Fibroblast of lung (primary cell): ENCODE results near the gene BCAS3. TPM values are rescaled to one million over a fixed set of nuclear protein-coding genes. Genes with fewer than 3 reads are reported as not detected.
A peak's percentile ranks its signal among the peaks of the same experiment; 100 is the strongest.

Experiments used
- DNase-seq, 2 donors: peaks; one replicate each; pipeline versions ENCODE4 v3.0.0 to v3.0.0-alpha.2; 2010; ENCODE audit warnings: low read depth in 2 of 2
- H2AFZ ChIP-seq: 2 replicates; pipeline ENCODE4 v1.5.1; 2012; ENCODE audit warnings: low read length, control low read depth, inconsistent platforms
- H3K27ac ChIP-seq: 2 replicates; pipeline ENCODE4 v1.5.1; 2011; ENCODE audit warnings: low read length, control low read depth; ENCODE audit not compliant: insufficient read depth
- H3K27me3 ChIP-seq: 2 replicates; pipeline ENCODE4 v1.5.1; 2011; ENCODE audit warnings: mild to moderate bottlenecking, low read length; ENCODE audit not compliant: control insufficient read depth, insufficient read depth
- H3K36me3 ChIP-seq: 2 replicates; pipeline ENCODE4 v1.5.1; 2011; ENCODE audit warnings: low read length; ENCODE audit not compliant: control insufficient read depth, insufficient read depth
- H3K4me1 ChIP-seq: 2 replicates; pipeline ENCODE4 v1.5.1; 2011; ENCODE audit warnings: low read length; ENCODE audit not compliant: control insufficient read depth, insufficient read depth; ENCODE audit errors: extremely low read depth
- H3K4me2 ChIP-seq: 2 replicates; pipeline ENCODE4 v1.5.1; 2011; ENCODE audit warnings: low read length, control low read depth; ENCODE audit not compliant: insufficient read depth; ENCODE audit errors: extremely low read depth
- H3K4me3 ChIP-seq, 4 experiments: fragments of 200-600 bp in 1 of 4; sonication (generic) in 1 of 4; replicated peaks in 1 of 4; 2 replicates each; pipeline ENCODE4 v1.5.1; 2011 to 2016; ENCODE audit warnings: low read length in 4 of 4, low read depth in 3 of 4, mild to moderate bottlenecking in 3 of 4, control low read depth in 2 of 4, inconsistent platforms in 1 of 4, mixed read lengths in 1 of 4; ENCODE audit not compliant: insufficient read depth in 1 of 4; ENCODE audit errors: control extremely low read depth in 1 of 4
- H3K79me2 ChIP-seq: 2 replicates; pipeline ENCODE4 v1.5.1; 2012; ENCODE audit warnings: mild to moderate bottlenecking, low read length, inconsistent platforms; ENCODE audit not compliant: control insufficient read depth, insufficient read depth
- H3K9ac ChIP-seq: 2 replicates; pipeline ENCODE4 v1.5.1; 2011; ENCODE audit warnings: mild to moderate bottlenecking, low read length, control low read depth; ENCODE audit not compliant: insufficient read depth
- H3K9me3 ChIP-seq: 2 replicates; pipeline ENCODE4 v1.5.1; 2012; ENCODE audit warnings: low read depth, low read length; ENCODE audit not compliant: control insufficient read depth, insufficient read depth
- H4K20me1 ChIP-seq: 2 replicates; pipeline ENCODE4 v1.5.1; 2011; ENCODE audit warnings: low read length; ENCODE audit not compliant: control insufficient read depth, insufficient read depth; ENCODE audit errors: extremely low read depth
- CTCF ChIP-seq, 2 donors: IDR thresholded peaks in 1 of 2; conservative IDR thresholded peaks in 1 of 2; 1 replicate in 1 of 2; 2 replicates in 1 of 2; pipeline ENCODE4 v1.5.1; 2011 to 2012; ENCODE audit warnings: low read length in 2 of 2, control low read depth in 1 of 2, inconsistent platforms in 1 of 2, low read depth in 1 of 2, mild to moderate bottlenecking in 1 of 2
- EZH2 ChIP-seq: IDR thresholded peaks from 2 replicates; pipeline ENCODE4 v1.5.1; 2012; ENCODE audit warnings: low read length, control low read depth, mild to moderate bottlenecking; ENCODE audit errors: missing control alignments
- polyA plus RNA-seq, 2 donors: library from polyadenylated mRNA; depleted of rRNA in 1 of 2; stranded (reverse) in 1 of 2; unstranded in 1 of 2; fragments of >200 nt; gene quantifications; 2 replicates each; pipeline ENCODE4 v1.2.1, GENCODE V29; 2011 to 2012; ENCODE audit warnings: missing spikeins in 1 of 2
- total RNA-seq: library from RNA; depleted of rRNA; stranded (reverse); fragments of >200 nt; gene quantifications from 2 replicates; pipeline ENCODE4 v1.2.1, GENCODE V29; 2014

The BCAS3 gene
- total and polyA plus RNA-seq, 2 donors (not counting 1 experiment from before 2014, with no cell fraction given): 9.9 to 43.6 TPM

GRCh38 chr17:61406537-61406845, 728.8 kb downstream of the BCAS3 start:
- Histone ChIP-seq H3K9ac (peak overlapping the region; percentile 87), H4K20me1 (no peaks in the 10 kb centered on the region), H3K4me3 (peak overlapping the region; percentile 75 to 100 (median 88)), H3K36me3 (peaks cover 66% of the 10 kb centered on the region), H3K9me3 (no peaks in the 10 kb centered on the region), H2AFZ (no peak overlapping the region), H3K27ac (peak overlapping the region; percentile 95), H3K27me3 (no peaks in the 10 kb centered on the region), H3K4me2 (peak overlapping the region; percentile 100), H3K79me2 (peaks cover 88% of the 10 kb centered on the region), H3K4me1 (peaks cover 19% of the 10 kb centered on the region)
- DNase-seq: no peak
- no peak for TF ChIP-seq CTCF (conservative IDR thresholded peaks at IDR 0.05 in 1 of 2, IDR thresholded peaks at IDR 0.05 in 1 of 2; ENCODE audit: low read depth in 1 of 2, low read length in 2 of 2)
- TF ChIP-seq EZH2: no peak

DNA sequence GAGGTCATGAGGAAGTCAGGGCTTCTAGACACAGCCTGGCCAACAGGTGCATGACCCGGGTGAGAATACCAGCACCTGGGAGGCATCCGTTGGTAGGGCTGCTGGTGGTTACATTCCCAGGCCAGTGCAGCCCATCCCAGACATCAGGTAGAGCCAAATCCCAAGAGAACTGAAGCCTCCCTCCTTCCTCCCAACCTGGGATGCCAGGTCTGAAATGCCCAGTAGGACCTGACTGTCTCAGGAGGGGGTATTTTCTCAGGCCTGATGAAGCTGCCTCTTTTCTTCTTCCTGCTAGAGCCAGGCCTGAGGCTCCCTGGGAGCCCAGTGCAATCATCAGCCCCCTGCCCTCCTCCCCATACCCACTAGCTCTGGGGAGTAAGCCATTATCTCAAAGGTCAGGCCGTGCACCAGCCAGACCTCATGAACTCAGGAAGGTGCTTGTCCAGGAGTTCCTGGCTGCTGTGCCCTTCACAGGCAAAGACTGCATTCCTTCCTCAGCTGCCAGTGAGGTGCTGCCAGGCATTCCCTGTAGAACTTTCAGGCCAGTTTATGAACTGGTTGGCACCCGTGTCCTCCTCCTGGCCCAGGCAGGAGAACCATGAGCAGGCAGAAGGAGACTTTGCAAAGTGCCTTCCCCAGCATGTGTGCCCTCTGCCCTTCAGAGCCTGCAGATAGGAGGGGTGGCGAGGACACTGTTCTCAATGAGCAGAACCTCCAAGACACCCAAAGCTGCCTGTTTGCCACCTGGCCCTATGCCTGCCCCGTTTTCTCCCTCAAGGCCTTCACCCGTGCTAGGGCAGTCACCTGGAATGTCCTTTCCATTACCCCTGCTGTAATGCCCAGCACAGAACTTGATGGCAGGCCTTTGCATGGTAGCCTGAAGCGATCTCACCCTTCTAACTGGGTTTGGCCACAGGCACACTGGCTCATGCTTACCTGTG, 729.6 kb downstream of the BCAS3 start:
- Histone ChIP-seq H4K20me1 (no peaks in the 10 kb centered on the region), H3K27me3 (no peaks in the 10 kb centered on the region), H3K27ac (peak overlapping the region; percentile 95), H3K4me3 (peak overlapping the region; percentile 75 to 100 (median 88)), H3K4me1 (peaks cover 19% of the 10 kb centered on the region), H2AFZ (no peak overlapping the region), H3K4me2 (peak overlapping the region; percentile 100), H3K9ac (peak overlapping the region; percentile 81), H3K9me3 (no peaks in the 10 kb centered on the region), H3K79me2 (peaks cover 80% of the 10 kb centered on the region), H3K36me3 (peaks cover 60% of the 10 kb centered on the region)
- peak in 1 of 2 donors; percentile 51 for DNase-seq
- TF ChIP-seq CTCF (conservative IDR thresholded peaks at IDR 0.05 in 1 of 2, IDR thresholded peaks at IDR 0.05 in 1 of 2; ENCODE audit: low read depth in 1 of 2, low read length in 2 of 2) (no peak), EZH2 (no peak)

GRCh38 chr17:61408151-61409041, 730.7 kb downstream of the BCAS3 start:
- peak overlapping the region; percentile 75 to 100 (median 88) for H3K4me3 ChIP-seq
- peak overlapping the region; percentile 95 for H3K27ac ChIP-seq
- H3K9me3 ChIP-seq: no peaks in the 10 kb centered on the region
- peak overlapping the region; percentile 81 for H3K9ac ChIP-seq
- peaks cover 52% of the 10 kb centered on the region for H3K36me3 ChIP-seq
- peak overlapping the region; percentile 100 for H3K4me2 ChIP-seq
- peak in 1 of 2 donors; percentile 57 for DNase-seq
- no peak for TF ChIP-seq EZH2
- no peak for TF ChIP-seq CTCF (conservative IDR thresholded peaks at IDR 0.05 in 1 of 2, IDR thresholded peaks at IDR 0.05 in 1 of 2; ENCODE audit: low read depth in 1 of 2, low read length in 2 of 2)
- no peaks in the 10 kb centered on the region for H3K27me3 ChIP-seq
- peaks cover 77% of the 10 kb centered on the region for H3K79me2 ChIP-seq
- no peaks in the 10 kb centered on the region for H4K20me1 ChIP-seq
- H2AFZ ChIP-seq: no peak overlapping the region
- H3K4me1 ChIP-seq: peaks cover 19% of the 10 kb centered on the region
